Neural cell (in vitro differentiated cells): ENCODE data around the gene SRC.
"Not testable (repeated sequence)": the region's sequence is repeated elsewhere in the genome, so short reads cannot be mapped to it uniquely, and the experiment has no call there.

Experiments
- POLR2AphosphoS5 ChIP-seq: IDR thresholded peaks from 2 replicates; pipeline ENCODE4 v1.6.1; 2012
- TF ChIP-seq, protein P1 (sequence below): fragments of 450-650 bp; IDR thresholded peaks from 2 replicates; pipeline ENCODE4 v1.5.1; 2014; ENCODE audit warnings: antibody characterized with exemption, mild to moderate bottlenecking, moderate library complexity; ENCODE audit not compliant: poor library complexity, severe bottlenecking
- TF ChIP-seq, protein P2 (sequence below): IDR thresholded peaks from 2 replicates; pipeline ENCODE4 v1.6.1; 2012; ENCODE audit warnings: borderline replicate concordance

DNA sequence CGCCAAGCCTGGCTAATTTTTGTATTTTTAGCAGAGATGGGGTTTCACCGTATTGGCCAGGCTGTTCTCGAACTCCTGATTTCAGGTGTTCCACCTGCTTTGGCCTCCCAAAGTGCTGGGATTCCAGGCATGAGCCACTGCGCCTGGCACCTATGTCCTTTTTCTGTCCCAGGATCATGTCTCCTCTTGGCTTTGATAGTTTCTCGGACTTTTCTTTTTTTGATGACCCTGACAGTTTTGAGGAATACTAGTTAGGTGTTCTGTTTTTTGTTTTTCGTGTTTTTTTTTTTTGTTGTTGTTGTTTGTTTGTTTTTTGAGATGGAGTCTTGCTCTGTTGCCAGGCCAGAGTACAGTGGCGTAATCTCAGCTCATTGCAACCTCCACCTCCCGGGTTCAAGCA, 7.6 kb upstream of the SRC start:
- TF ChIP-seq, protein P1, sequence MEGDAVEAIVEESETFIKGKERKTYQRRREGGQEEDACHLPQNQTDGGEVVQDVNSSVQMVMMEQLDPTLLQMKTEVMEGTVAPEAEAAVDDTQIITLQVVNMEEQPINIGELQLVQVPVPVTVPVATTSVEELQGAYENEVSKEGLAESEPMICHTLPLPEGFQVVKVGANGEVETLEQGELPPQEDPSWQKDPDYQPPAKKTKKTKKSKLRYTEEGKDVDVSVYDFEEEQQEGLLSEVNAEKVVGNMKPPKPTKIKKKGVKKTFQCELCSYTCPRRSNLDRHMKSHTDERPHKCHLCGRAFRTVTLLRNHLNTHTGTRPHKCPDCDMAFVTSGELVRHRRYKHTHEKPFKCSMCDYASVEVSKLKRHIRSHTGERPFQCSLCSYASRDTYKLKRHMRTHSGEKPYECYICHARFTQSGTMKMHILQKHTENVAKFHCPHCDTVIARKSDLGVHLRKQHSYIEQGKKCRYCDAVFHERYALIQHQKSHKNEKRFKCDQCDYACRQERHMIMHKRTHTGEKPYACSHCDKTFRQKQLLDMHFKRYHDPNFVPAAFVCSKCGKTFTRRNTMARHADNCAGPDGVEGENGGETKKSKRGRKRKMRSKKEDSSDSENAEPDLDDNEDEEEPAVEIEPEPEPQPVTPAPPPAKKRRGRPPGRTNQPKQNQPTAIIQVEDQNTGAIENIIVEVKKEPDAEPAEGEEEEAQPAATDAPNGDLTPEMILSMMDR: not testable (repeated sequence)
- not testable (repeated sequence) for TF ChIP-seq POLR2AphosphoS5
- TF ChIP-seq, protein P2, sequence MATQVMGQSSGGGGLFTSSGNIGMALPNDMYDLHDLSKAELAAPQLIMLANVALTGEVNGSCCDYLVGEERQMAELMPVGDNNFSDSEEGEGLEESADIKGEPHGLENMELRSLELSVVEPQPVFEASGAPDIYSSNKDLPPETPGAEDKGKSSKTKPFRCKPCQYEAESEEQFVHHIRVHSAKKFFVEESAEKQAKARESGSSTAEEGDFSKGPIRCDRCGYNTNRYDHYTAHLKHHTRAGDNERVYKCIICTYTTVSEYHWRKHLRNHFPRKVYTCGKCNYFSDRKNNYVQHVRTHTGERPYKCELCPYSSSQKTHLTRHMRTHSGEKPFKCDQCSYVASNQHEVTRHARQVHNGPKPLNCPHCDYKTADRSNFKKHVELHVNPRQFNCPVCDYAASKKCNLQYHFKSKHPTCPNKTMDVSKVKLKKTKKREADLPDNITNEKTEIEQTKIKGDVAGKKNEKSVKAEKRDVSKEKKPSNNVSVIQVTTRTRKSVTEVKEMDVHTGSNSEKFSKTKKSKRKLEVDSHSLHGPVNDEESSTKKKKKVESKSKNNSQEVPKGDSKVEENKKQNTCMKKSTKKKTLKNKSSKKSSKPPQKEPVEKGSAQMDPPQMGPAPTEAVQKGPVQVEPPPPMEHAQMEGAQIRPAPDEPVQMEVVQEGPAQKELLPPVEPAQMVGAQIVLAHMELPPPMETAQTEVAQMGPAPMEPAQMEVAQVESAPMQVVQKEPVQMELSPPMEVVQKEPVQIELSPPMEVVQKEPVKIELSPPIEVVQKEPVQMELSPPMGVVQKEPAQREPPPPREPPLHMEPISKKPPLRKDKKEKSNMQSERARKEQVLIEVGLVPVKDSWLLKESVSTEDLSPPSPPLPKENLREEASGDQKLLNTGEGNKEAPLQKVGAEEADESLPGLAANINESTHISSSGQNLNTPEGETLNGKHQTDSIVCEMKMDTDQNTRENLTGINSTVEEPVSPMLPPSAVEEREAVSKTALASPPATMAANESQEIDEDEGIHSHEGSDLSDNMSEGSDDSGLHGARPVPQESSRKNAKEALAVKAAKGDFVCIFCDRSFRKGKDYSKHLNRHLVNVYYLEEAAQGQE: not testable (repeated sequence)
